GM21360 (cell line): Measurements from ENCODE around the gene NEK6.

Source experiments
- ATAC-seq: cut with Tn5 transposase; IDR thresholded peaks from one replicate; pipeline ENCODE4 v1.9.1; 2021; ENCODE audit warnings: mild to moderate bottlenecking, moderate library complexity; ENCODE audit not compliant: unreplicated experiment

Gene NEK6

GRCh38 chr9:124368692-124369091 is 110.9 kb downstream of the NEK6 start:
- ATAC-seq, result no peak

- ATAC-seq, result no peak
These were observed 111.6 kb downstream of the NEK6 start for GRCh38 chr9:124369231-124369797.

GRCh38 chr9:124370896-124371582 is 113.3 kb downstream of the NEK6 start:
- no peak for ATAC-seq

- no peak for ATAC-seq
These were observed 114.3 kb downstream of the NEK6 start for GRCh38 chr9:124372038-124372437.

GRCh38 chr9:124373386-124373785 is 115.6 kb downstream of the NEK6 start:
- ATAC-seq, result no peak

- no peak for ATAC-seq
These were observed 116.1 kb downstream of the NEK6 start for GRCh38 chr9:124373851-124374250.

- ATAC-seq, result no peak
These were observed 118.0 kb downstream of the NEK6 start for GRCh38 chr9:124375726-124376125.

GRCh38 chr9:124376329-124376728 is 118.6 kb downstream of the NEK6 start:
- ATAC-seq, result no peak

DNA sequence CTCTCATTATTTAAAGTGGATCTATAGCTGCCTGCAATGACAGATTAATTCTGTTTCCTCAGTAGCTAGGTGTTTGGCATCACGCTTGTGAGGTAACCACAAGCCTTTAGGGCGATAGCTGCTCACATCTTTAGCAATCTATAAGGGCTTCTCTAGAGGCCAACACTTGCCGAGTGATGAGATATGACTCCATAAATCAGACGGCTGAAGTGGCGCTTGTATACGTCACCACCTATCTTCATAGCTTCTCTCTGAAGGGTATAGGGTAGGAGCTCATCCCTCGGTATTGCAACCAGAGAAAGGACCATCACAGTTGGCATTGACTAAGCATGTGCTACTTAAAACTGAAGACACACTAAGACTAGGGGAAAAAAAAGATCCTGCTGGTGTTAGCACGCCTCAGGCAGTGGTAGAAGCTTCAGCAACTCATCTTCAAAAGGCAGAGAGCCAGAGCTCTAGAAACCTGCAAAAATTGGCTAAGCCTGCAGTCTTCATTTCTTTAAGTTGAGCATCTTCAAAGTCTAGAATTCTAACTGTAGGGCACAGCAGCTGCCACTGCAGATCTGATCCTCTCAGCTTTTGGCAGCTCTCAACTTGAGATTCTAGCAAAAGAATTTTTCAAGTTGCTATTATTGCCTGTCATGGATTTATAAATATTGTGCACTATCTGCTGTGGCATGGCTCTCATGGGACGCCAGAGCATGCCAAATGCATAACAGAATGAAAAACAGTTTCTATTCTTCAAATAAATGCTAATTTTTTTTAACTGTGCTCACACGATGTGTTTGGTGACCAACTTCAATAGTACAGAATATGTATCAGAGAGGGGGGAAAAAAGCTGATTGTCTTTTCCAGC is 120.0 kb downstream of the NEK6 start:
- ATAC-seq, result no peak

- ATAC-seq, result no peak
These were observed 123.6 kb downstream of the NEK6 start for GRCh38 chr9:124381170-124381945.

- ATAC-seq, result no peak
These were observed 126.5 kb downstream of the NEK6 start for GRCh38 chr9:124384210-124384609.

GRCh38 chr9:124384846-124385245 is 127.1 kb downstream of the NEK6 start:
- no peak for ATAC-seq

GRCh38 chr9:124385623-124386022 is 127.9 kb downstream of the NEK6 start:
- ATAC-seq, result no peak

- ATAC-seq, result no peak
These were observed 128.5 kb downstream of the NEK6 start for GRCh38 chr9:124386201-124386600.

GRCh38 chr9:124388275-124389048 is 130.7 kb downstream of the NEK6 start:
- ATAC-seq, result no peak

DNA sequence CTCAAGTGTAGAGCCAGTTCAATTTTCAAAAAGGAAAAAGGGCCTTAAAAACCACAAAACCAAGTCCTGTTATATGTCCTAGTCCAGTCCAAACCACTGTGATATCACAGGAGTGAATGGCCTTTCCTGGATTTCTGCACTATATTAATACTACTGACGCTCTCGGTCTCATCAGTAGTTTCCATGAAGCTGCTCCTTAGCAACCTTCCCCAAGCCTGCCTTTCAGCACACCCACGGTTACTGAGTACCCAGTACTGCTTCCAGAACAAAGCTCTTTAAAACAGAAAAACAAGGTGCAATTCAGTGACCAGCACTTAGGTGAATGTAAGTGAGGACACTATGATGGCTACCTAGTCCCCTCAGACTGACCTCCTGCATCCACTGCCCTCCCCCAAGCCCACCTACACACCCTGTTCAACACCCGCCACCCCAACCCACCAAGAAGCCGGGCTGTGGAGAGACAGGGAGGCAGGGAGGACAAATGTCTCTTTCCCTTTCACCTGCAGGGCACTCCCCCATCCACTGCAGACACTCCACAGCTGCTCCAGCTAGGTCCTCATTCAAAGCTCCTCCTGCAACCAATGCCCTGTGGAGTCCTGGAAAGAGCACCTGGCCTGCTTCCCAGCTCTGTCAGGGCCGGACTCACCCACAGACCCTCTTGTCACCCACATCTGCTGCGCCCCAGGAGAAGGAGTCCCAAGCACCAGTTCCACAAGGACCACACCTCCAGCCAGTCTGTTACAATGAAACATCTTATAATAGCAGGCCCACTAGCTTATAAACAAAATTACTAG is 131.6 kb downstream of the NEK6 start:
- no peak for ATAC-seq

DNA sequence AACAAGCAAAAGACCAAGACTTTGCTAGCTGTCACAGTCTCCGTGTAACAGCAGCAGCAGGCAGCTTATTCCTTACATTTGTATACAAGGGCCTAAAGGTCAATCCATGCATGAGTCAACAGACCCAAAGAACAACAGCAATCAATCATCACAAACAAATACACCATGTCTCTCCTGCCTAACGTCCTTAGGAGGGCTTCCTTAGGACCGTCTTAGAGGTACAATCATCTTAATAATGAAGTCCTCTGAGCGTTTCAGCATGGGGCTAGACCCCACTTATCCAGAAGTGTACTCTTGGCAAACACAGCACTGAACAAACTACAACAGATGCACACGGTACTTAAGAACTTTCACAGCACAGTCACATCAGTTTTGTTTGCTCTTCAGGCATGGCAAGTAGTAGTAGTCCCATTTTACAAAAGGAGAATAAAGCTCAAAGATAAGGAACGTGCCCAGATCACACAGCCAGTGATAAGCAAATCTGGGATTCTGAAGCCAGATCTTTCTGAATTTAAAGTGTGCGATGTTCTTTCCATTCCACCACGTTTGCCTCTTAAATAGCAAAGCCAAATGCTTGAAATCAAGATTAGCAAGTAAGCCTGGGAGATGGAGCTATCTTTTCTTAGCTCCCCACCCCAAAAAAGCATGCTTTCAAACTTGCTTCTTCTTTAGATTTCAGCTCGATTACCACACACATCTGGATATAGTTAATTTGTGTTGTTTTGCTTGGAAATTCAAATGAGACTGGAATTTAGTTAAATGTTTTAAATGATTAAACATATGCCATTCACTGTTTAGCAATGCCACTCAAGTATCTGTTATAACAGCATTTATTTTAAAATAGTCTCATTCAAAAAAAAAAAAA is 133.3 kb downstream of the NEK6 start:
- ATAC-seq, result no peak

DNA sequence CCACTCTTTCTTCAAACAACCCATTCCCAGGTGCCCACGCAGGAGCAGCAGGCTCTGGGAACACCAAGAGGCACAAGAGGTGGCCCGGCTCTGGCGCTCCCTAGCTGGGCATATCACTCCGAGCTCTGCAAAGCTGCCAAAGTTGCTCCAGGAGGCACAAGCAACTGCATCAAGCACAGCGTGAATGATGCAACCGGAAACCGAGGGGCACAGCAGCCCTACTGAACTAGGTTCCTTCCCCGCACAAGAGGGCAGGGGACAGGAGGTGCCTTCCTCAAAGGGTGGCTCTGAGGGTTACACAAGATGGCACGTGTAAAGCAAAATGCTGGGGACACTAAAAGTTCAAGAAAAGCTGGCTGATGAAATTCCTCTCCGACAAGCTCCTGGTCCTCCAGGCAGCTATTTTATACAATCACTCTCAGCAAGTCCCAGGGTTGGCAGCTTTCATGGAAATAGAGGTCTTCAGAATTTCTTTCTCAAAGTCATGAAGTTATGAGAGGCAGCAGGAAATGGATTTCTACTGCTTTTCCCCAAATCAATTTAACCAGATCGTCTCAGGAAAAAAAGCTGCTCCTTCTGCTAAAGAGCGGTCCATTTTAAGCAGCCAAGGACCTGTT is 134.6 kb downstream of the NEK6 start:
- ATAC-seq, result no peak
